CMK (cell line): ENCODE results near the gene HES7.
A peak's percentile ranks its signal among the peaks of the same experiment; 100 is the strongest.

Source experiments
- DNase-seq: peaks from one replicate; pipeline ENCODE4 v3.0.0-alpha.2; 2010; ENCODE audit warnings: low read depth

HES7 gene

GRCh38 chr17:8155231-8155995, 31.5 kb upstream of the HES7 start:
- DNase-seq = no peak

- no peak for DNase-seq
Measured at GRCh38 chr17:8154608-8155155, 30.8 kb upstream of the HES7 start.

DNA sequence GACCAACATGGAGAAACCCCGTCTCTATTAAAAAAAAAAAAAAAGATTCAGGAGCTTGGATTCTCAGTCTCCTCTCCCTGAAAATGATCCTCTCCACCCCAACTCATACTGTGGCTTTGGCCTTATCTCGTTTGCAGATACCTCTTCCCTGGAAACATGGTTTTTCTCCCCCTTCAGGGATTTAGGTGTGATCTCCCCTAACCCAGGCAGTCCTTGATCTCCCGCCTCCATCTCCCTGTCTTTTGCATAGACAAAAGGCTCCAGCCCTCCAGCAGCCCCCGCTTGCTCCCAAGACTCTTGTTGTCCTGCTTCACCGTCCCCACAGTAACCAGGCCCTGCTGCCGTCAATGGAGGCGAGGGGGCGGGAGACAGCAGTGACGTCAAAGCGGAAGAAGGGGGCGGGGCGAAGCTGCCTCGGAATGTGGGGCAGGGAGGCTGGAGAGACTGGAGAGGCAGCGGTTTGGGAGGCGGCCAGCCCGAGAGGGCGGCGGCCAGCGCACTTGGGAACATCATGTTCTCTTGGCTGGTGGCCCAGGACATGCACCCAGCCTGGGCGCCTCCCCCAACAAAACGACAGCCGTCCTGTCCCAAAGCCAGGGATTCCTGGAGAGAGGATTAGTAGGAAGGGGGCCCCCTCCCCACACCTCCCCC, 30.2 kb upstream of the HES7 start:
- no peak for DNase-seq

GRCh38 chr17:8153525-8153956, 29.6 kb upstream of the HES7 start:
- DNase-seq = no peak

GRCh38 chr17:8153031-8153451, 29.1 kb upstream of the HES7 start:
- no peak for DNase-seq

DNA sequence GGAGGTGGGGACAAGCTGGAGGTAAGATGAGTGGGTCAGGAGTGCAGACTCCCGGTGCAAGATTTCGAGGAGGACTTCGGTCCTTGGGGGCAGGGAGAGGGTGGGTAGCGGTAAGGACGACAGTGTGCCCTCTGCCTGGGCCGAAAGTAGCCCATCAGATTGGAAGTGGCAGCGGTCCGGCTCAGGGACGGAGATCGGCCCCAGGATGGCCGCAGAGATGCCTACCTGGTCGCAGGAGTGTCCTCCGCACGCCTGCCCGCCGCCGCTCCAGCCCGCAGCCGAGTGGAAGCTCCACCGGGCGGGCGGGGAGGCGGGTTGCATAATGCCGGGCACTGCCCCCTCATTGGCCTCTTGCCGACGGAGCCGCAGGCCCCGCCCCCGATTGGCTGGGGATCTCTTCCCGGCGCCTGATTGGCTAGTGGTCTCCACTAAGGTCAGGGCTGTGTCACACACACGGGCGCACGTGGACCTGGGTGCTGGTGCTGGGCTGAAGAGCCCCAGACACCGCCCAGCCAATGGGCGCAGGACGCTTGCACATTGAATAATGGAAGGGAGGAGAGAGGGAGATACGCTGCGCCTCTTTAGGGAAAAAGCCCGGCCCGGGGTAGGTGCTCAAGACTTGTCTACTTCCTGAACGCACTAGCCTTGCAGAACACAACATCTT, 28.3 kb upstream of the HES7 start, which contains the start of gene PER1:
TSS of gene PER1 (minus strand) at position 293 of the 664 bp plus-strand sequence. CDS start 1,698 bp downstream, outside the sequence.
- DNase-seq = peak; percentile 77

DNA sequence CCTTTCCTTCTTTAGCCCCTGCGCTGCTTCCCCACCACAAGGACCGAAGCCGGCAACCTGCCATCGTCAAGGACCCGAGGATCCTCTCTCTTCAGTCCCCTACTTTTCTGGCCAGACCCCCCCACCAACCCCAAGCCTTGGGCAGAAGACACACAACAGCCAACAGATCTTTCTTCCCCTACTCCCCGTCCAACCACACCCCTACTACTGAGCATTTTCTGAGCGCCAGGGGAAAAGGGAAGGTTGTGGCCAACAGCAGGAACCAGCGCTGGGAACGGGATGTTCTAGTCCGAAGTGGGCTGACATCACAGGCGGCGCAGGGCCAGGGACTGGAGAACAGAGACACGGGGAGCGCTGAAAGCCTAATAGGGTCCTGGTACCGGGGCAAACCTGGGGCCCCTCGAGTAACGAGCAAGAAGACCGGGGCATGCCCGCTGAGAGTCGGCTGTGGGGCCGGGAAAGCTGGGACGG, 27.8 kb upstream of the HES7 start:
- DNase-seq = no peak

GRCh38 chr17:8151120-8151640, 27.3 kb upstream of the HES7 start:
- no peak for DNase-seq

DNA sequence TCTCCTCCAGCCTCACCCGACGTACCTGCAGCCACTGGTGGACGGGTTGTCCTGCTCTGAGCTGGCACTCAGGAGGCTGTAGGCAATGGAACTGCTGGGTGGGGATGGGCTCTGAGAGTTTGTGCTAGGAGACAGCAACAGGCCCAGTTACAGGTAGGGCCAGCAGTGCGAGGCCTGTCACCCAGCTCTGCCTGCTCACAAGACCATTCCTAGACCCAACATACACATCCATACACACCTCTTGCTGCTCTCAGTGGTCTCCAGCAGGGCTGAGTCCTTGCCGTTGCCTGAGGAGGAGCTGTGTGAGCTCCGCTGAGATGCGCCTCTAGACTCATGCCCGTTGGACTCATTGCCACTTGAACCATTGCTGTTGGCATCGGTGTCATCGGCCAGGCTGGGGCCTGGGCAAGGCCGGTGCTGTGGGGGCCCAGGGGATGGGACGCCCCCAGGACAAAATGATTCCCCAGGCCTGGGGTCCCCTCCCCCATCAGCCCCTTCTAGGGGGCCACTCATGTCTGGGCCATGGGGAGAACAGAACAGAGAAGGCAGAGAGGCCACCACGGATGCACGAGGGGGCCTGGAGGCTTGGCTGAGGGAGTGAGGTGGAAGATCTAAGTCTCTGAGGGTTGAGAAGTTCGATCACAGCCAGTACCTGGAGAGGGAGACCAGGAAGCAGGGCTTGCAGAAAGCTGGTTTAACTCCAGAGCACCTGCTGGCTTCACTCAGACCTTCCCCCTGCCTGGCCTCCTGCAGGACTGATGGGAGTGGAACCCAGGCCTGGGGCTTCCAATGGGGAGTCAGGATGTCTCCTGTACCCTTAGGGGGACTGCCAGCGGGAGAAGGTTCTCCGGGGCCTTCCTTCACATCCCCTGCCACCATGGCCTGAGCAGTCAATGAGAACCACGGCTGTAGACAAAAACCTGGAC, 26.6 kb upstream of the HES7 start:
- no peak for DNase-seq

GRCh38 chr17:8149419-8150193, 25.7 kb upstream of the HES7 start:
- no peak for DNase-seq

DNA sequence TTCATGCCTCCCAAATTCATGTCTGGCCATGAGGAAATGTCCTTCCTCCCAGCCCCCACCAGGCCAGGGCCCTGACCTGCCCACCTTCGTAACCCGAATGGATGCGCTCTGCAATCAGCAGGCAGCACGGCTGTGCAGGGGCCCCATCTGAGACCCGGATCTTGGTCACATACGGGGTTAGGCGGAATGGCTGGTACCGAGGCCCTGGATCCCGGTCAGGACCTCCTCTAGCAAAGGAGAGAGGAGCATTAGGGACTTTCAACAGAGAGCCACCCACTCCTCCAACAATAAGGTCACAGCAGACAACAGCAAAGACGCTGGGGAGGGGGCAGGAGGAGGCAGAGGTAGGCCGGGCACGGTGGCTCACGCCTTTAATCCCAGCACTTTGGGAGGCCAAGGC, 24.7 kb upstream of the HES7 start:
- no peak for DNase-seq

DNA sequence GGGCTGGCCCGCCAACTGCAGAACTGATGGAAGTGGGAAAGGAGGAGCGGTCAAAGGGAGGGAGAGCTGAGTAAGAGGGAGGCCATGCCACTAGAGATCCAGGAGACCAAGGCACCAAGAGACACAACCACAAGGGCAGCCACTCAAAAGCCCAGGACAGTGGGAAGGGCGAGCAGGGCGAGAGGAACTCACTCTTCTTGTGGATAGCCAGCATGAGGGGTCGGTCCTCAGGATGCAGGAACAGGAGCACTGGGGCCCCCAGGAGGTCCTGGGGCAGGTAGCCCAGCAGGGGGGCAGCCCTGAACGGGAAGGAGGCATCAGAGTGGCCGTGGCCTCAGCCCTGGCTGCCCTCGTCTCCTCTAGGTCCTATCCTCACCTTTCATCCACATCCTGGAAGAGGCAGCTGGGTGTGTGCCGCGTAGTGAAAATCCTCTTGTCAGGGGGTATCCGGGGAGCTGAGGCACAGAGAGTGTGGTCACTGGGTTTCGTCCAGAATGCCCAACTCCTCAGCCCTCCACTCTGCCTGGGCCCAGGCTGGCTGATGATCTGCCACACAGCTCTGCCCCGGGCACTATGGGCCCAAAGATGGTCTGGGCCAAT, 24.0 kb upstream of the HES7 start:
- no peak for DNase-seq

DNA sequence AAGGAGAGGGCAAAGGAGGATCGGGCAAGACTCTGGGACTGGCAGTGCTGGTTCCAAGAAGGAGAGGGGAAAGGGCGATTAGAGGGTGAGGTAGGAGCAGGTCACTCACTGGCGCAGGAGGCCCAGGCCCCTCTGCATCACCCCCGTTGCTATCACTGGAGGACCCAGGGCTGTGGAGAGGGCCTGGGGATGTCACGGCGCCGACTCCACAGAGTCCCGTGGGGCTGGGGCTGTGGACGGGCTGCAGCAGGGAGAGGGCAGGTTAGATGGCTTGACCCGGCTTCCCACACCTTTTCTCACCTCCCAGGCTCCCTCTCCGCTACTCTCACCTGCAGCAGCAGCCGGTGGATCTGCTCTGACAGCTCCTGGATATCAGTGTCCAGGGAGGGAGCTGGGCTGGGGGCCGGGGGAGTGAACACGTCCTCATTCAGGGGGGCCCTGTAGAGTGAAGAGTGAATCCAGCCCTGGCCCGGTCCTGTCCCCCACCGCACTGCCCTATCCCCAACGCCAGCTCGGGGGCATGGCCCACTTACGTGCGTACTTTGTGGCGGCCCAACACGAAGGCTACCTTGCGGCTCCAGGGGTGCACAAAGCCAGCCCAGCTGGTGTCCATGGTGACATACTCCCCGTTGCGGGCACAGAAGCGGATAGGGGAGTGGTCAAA, 23.4 kb upstream of the HES7 start:
- no peak for DNase-seq

- no peak for DNase-seq
Measured at GRCh38 chr17:8146381-8147140, 22.7 kb upstream of the HES7 start.

DNA sequence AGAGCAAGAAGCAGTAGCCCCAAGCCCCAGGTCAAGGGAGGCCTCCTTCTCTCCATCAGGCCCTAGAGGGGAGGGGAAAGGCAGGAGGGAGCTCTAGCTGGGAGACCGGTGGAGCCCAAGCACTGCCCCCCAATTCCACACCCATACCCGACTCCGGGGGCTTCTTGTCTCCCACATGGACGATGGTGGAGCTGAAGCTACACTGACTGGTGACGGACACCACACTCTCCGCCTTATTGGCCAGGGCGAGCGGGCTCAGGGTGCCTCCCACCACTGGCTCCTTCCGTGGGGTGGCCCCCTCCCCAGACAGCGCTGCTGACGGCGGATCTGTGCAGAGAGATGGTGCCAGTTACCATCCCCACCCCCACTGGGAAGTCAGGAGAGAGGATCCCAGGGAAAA, 21.9 kb upstream of the HES7 start:
- DNase-seq = no peak

DNA sequence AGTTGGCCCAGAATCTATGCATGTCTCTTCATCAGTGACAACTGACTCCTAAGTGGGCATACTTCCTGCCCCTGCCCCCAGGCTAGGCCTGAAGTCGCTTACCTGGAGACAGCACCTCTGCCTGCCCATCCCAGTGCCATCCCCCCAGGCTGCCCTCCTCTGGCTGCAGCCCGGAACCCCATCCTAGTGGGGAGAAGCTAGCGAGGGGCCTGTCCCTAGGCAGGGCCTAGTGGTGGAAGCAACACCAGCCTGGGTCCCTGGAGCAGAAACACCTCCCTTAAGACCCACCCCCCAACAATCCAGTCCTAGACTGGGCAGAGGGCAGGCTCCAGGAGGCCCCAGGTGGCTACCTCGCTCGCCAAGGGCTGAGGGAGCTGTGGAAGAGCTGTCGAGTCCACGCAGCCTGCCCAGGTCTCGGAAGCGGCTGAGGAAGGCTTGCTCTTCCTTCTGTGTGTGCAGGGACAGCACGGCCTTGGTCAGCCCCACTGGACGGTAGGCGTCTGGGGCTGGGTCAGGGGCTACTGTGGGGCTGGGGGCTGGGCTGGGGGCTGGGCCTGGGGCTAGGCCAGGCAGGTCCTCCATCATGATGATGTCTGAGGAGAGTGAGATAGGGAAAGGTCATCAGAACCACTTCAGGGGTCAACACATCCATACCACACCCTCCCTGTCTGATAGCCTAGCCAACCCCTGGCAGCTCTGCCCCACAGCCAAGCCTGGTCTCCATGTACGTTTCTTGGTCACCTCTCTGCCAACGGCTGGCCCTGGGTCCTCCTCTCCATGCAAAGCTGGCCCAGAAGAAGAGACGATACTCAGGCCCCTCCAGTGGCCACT, 20.7 kb upstream of the HES7 start:
- DNase-seq = no peak

GRCh38 chr17:8143581-8144400, 19.9 kb upstream of the HES7 start:
- DNase-seq = no peak
